Ishikawa (cell line): Measurements from ENCODE around the gene BMPR1B.

Experiments
- CEBPB ChIP-seq: IDR thresholded peaks from 2 replicates; pipeline ENCODE4 v1.6.1; 2012
- CREB1 ChIP-seq: IDR thresholded peaks from 2 replicates; pipeline ENCODE4 v1.6.1; 2012; ENCODE audit warnings: low read depth
- EGR1 ChIP-seq: IDR thresholded peaks from 2 replicates; pipeline ENCODE4 v1.6.1; 2012
- EP300 ChIP-seq: IDR thresholded peaks from 2 replicates; pipeline ENCODE4 v1.6.1; 2012; ENCODE audit warnings: borderline replicate concordance
- FOXM1 ChIP-seq: IDR thresholded peaks from 2 replicates; pipeline ENCODE4 v1.6.1; 2012; ENCODE audit warnings: low read depth, borderline replicate concordance
- NFIC ChIP-seq: IDR thresholded peaks from 2 replicates; pipeline ENCODE4 v1.6.1; 2012
- RAD21 ChIP-seq: IDR thresholded peaks from 2 replicates; pipeline ENCODE4 v1.6.1; 2012; ENCODE audit warnings: low read depth
- REST ChIP-seq: IDR thresholded peaks from 2 replicates; pipeline ENCODE4 v1.6.1; 2012; ENCODE audit warnings: low read depth, mild to moderate bottlenecking
- TAF1 ChIP-seq: IDR thresholded peaks from 2 replicates; pipeline ENCODE4 v1.6.1; 2012; ENCODE audit warnings: low read depth, mild to moderate bottlenecking
- TCF12 ChIP-seq: IDR thresholded peaks from 2 replicates; pipeline ENCODE4 v1.6.1; 2012; ENCODE audit warnings: low read depth
- TEAD4 ChIP-seq: IDR thresholded peaks from 2 replicates; pipeline ENCODE4 v1.6.1; 2012
- USF1 ChIP-seq: IDR thresholded peaks from 2 replicates; pipeline ENCODE4 v1.6.1; 2012
- YY1 ChIP-seq: IDR thresholded peaks from 2 replicates; pipeline ENCODE4 v1.6.1; 2012; ENCODE audit warnings: low read depth
- TF ChIP-seq, protein P1 (sequence below): IDR thresholded peaks from 2 replicates; pipeline ENCODE4 v1.6.1; 2012

BMPR1B gene

DNA sequence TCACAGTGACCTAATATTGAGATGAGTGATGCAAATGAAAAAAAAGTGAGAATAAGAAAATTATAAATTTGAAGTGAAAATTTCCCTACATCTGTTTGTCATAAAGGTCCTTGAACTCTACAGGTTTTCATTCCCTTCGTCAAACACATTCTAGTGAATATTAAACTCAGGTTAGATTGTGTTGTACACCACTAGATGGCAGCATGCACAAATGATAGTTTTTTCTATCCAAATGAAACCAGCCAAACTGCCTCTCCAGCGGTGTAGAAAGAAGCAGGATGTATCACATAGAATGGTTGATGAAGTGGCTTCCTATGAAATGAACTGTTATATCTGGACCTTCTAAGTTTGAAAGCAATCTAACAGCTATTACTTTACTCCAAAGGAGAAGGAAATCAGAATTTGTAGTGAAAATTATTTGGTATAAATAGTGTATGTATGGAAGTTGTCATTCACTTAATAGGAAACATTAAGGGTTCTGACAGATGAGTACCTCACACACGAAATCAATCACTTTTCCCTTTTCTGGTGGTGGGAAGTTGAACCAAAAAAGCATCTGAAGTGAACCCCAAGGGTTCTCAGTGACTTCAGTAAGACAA is 408.3 kb downstream of the BMPR1B start:
- TF ChIP-seq TAF1 (no peak), RAD21 (peak; percentile 87)

DNA sequence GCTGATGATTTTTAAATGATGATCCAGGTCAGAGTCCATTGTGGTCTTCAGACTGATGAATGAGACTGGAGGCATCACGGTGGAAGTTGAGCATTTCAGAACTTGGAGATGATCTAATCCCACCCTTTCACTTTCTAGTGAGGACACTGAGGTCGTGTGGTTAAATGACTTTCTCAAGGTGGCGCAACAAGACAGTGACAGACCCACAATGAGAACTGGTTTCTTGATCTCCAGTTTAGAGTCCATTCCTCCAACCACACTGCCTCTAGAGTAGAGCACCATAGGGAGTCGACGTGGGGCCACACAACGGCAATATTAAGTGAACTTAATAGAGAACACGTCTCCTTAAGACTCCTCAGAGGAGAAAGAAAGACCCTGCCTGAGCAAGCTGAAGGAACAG is 410.1 kb downstream of the BMPR1B start:
- TF ChIP-seq YY1, result no peak
- no peak for TF ChIP-seq CEBPB
- peak; percentile 15; the same call in 1 of the 2 replicates for TF ChIP-seq RAD21
- TF ChIP-seq TCF12, result no peak
- no peak for TF ChIP-seq FOXM1

DNA sequence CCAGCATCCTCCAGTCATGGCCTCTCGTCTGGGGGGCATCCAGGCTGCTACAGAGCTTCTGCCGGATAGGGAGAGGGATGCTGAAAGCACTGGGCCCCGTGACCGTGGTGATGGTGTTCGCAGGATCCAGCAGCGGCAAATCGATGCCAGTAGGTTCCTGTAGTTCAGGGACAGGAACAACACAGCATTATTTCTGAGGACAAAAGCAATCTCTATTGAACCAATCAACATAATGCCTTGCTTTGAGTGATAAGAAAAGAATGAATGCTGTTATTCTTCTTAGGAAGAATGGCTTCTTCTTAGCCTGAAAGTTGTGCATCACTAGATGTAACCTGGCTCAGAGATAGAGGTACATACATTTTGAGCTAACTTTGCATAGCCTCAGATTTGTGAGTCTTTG is 412.4 kb downstream of the BMPR1B start:
- no peak for TF ChIP-seq TEAD4
- TF ChIP-seq FOXM1, result no peak
- TF ChIP-seq, protein P1, sequence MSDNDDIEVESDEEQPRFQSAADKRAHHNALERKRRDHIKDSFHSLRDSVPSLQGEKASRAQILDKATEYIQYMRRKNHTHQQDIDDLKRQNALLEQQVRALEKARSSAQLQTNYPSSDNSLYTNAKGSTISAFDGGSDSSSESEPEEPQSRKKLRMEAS, result no peak
- no peak for TF ChIP-seq CREB1
- no peak for TF ChIP-seq USF1
- no peak for TF ChIP-seq REST
- no peak for TF ChIP-seq CEBPB
- no peak for TF ChIP-seq EGR1

DNA sequence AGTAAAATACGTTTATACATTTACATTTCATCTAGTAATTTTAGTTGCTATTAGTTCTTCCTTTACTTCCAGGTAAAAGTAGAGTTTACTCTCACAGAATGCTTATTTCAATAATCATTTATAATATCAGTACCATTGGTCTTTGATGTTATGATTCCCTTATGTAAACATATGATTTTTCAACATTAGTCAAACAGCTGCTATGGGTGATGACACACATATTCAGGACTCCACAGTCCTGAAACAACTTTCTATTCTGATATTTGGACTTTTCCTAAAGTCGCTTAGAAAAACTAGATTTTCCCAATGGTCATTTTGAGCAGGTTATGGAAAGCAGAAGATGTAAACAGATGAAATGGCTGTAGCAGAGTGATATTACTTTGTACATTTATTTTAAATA is 421.2 kb downstream of the BMPR1B start:
- TF ChIP-seq EP300, result no peak
- no peak for TF ChIP-seq CREB1
- no peak for TF ChIP-seq RAD21
- TF ChIP-seq USF1, result no peak
- no peak for TF ChIP-seq FOXM1
- TF ChIP-seq CEBPB, result no peak
- TF ChIP-seq NFIC, result no peak
- no peak for TF ChIP-seq YY1
- TF ChIP-seq, protein P1, result no peak
- no peak for TF ChIP-seq TEAD4
- no peak for TF ChIP-seq TCF12
- no peak for TF ChIP-seq REST
- no peak for TF ChIP-seq EGR1
- no peak for TF ChIP-seq TAF1

- TF ChIP-seq TCF12, result no peak
- no peak for TF ChIP-seq EP300
- TF ChIP-seq CEBPB, result no peak
- TF ChIP-seq TEAD4, result no peak
- TF ChIP-seq USF1, result no peak
- TF ChIP-seq YY1, result no peak
Observed at GRCh38 chr4:95180531-95181242, 422.9 kb downstream of the BMPR1B start.

GRCh38 chr4:95181243-95181995 is 423.7 kb downstream of the BMPR1B start:
- TF ChIP-seq YY1, result no peak
- TF ChIP-seq CREB1, result no peak
- TF ChIP-seq TEAD4, result no peak
- TF ChIP-seq EP300, result no peak
- no peak for TF ChIP-seq EGR1
- no peak for TF ChIP-seq CEBPB
- no peak for TF ChIP-seq RAD21
- TF ChIP-seq NFIC, result no peak
- TF ChIP-seq REST, result no peak
- no peak for TF ChIP-seq TCF12
- TF ChIP-seq FOXM1, result no peak
- TF ChIP-seq, protein P1, result no peak
- no peak for TF ChIP-seq TAF1
